ENCODE data around the gene HNRNPU.

The HNRNPU gene

GRCh38 chr1:244802556-244803239 is 61.6 kb downstream of the HNRNPU start:
- no peak for DNase-seq (ENCODE audit: low read depth, low spot score)

DNA sequence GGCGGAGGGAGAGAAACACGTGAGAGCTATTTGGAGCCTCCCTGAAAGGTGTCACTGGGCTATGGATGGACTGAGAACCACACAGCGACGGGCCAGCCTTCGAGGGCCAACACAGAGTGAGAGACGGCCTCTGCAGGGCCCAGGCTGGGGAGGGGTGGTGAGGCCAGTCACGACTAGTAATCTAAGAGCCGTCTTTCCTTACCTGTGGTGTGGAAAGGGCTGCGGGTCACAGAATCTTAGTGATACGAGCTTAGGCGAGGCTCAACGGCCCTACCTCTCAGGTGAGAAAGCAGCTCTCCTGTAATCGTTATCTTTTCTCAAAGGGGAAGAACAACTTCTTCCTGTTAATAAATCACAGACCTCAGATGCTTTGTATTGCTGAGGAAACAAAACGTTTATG is 62.3 kb downstream of the HNRNPU start:
- DNase-seq (ENCODE audit: low read depth, low spot score) = no peak

- DNase-seq (ENCODE audit: low read depth, low spot score) = peak; percentile 9
These were observed 63.1 kb downstream of the HNRNPU start for GRCh38 chr1:244801246-244801645.

DNA sequence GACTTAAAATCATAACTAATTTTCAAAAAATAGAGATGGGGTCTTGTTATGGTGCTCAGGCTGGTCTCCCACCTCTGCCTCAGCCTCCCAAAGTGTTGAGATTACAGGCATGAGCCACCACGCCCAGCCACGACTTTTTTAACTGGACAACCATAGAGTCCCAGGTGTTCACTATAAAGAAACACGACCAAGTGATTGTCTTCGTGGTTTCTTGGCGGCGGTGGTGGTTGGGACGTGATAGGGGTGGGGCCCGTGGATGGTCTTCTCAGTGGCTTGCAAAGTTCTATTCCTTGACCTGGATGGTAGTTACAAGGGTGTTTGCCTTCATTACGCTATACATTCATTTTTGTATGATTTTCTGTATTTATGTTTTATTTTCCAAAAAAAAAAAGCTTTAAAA is 63.5 kb downstream of the HNRNPU start:
- no peak for DNase-seq (ENCODE audit: low read depth, low spot score)
